GM12878 (cell line): ENCODE data around the gene DCAF11. TPM values are rescaled to one million over a fixed set of nuclear protein-coding genes. Genes with fewer than 3 reads are reported as not detected.

Source experiments
- BMI1 ChIP-seq: fragments of 450-650 bp; IDR thresholded peaks from 2 replicates; pipeline ENCODE4 v1.6.1; 2016; ENCODE audit warnings: mild to moderate bottlenecking, moderate library complexity, borderline replicate concordance
- HDAC6 ChIP-seq: fragments of 200-600 bp; sonication (generic); IDR thresholded peaks from one replicate; pipeline ENCODE4 v1.8.0; 2017; ENCODE audit warnings: antibody characterized with exemption; ENCODE audit not compliant: unreplicated experiment
- RAD21 ChIP-seq: IDR thresholded peaks from 2 replicates; pipeline ENCODE4 v1.6.1; 2011; ENCODE audit warnings: mild to moderate bottlenecking, low read depth, low read length, moderate library complexity; ENCODE audit not compliant: insufficient read depth
- RELA ChIP-seq: fragments of 450-650 bp; IDR thresholded peaks from 2 replicates; pipeline ENCODE4 v1.8.0; 2014; ENCODE audit warnings: borderline replicate concordance; ENCODE audit not compliant: partially characterized antibody
- RFX5 ChIP-seq: IDR thresholded peaks from 2 replicates; pipeline ENCODE4 v1.6.1; 2011; ENCODE audit warnings: low read depth, low read length, improper control_type of control experiment
- WRNIP1 ChIP-seq: IDR thresholded peaks from 2 replicates; pipeline ENCODE4 v1.6.1; 2011; ENCODE audit warnings: low read depth, low read length, improper control_type of control experiment, borderline replicate concordance
- polyA plus RNA-seq, 11 experiments: library from polyadenylated mRNA; depleted of rRNA in 4 of 11; unstranded in 6 of 11; stranded (reverse) in 5 of 11; fragments of >200 nt; fragmentation: Nextera tagmentation in 4 of 11; fragmentation: Illumina TruSeq in 1 of 11; extraction: Ambion mirVana in 4 of 11; extraction: Trizol in 1 of 11; gene quantifications; 1 replicate in 1 of 11; 2 replicates in 10 of 11; pipeline versions ENCODE4 v1.2.1 to v1.2.3, GENCODE V29; 2011 to 2016; ENCODE audit warnings: inconsistent platforms in 2 of 11, missing spikeins in 2 of 11, low read depth in 1 of 11
- total RNA-seq, 4 experiments: library from RNA; depleted of rRNA in 3 of 4; stranded (reverse); fragments of >200 nt in 3 of 4; fragmentation: Illumina TruSeq in 1 of 4; extraction: Trizol in 1 of 4; gene quantifications; 2 replicates each; pipeline versions ENCODE4 v1.2.1 to v1.2.3, GENCODE V29; 2013 to 2021
- TF ChIP-seq, protein P1 (sequence below): fragments of 150-350 bp; IDR thresholded peaks from 2 replicates; pipeline ENCODE4 v1.6.1; 2016; ENCODE audit warnings: low read depth, low read length
- TF ChIP-seq, protein P2 (sequence below): IDR thresholded peaks from 2 replicates; pipeline ENCODE4 v1.6.1; 2011; ENCODE audit warnings: borderline replicate concordance, low read depth, mild to moderate bottlenecking, moderate library complexity, low read length; ENCODE audit not compliant: insufficient read depth, poor library complexity, severe bottlenecking
- TF ChIP-seq, protein P3 (sequence below): fragments of 450-650 bp; IDR thresholded peaks from 2 replicates; pipeline ENCODE4 v1.6.1; 2017; ENCODE audit warnings: mild to moderate bottlenecking, moderate library complexity
- TF ChIP-seq, protein P4 (sequence below): fragments of 450-650 bp; IDR thresholded peaks from 2 replicates; pipeline ENCODE4 v1.6.1; 2017; ENCODE audit warnings: borderline replicate concordance
- TF ChIP-seq, protein P5 (sequence below): IDR thresholded peaks from 2 replicates; pipeline ENCODE4 v1.6.1; 2012; ENCODE audit warnings: low read depth, low read length, improper control_type of control experiment

Gene DCAF11
- total and polyA plus RNA-seq, 10 of the 15 experiments (the other 5 are each of a cell fraction or from before 2014, with no cell fraction given), result 13.4 to 91.2 (median 68.7) TPM

DNA sequence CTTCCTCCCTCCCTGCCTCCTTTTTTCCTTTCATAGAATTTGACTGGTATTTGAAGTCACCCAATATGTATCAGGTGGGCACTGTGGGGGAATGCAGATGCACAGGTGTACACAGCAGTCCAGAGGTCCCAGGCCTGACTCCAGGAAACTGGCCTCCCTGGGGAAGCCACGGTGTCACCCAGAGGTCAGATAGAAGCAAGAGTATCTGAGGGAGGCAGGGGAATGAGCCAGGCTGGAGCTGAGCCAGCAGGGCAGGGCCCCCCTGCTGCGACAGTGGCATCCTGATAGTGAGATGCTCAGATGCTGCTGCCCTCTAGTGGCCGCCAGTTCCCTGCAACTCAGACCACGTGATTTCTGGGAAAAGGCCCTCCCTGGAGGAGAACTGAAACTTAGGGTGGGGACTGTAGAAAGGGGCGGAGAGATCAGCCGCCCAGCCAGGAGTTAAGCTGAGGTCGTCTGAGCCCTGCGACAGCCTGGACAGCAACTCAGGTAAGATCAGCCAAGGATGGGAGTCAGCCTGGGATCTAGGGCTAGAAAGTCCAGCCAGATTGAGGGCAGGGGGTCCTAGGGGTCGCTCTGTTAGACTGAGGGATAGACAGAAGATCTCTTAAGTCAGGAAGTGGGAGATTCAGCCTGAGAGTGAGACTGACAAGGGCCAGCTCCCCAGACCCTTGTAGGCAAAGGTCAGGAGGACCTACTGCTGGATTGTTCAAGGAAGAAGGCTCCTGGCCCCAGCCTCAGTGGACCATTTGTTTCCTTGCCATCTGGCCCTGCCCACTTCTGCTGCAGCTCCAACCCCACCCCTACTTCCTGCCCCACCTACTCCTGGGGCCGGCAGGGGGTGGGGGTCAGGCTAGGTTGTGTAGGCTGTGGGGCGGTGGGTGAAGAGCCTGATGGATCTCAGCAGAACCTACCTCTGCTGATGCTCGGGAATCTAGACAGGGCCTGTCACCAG, 46.5 kb downstream of the DCAF11 start, which contains the start of gene IRF9 (continued):
- TF ChIP-seq, protein P1, sequence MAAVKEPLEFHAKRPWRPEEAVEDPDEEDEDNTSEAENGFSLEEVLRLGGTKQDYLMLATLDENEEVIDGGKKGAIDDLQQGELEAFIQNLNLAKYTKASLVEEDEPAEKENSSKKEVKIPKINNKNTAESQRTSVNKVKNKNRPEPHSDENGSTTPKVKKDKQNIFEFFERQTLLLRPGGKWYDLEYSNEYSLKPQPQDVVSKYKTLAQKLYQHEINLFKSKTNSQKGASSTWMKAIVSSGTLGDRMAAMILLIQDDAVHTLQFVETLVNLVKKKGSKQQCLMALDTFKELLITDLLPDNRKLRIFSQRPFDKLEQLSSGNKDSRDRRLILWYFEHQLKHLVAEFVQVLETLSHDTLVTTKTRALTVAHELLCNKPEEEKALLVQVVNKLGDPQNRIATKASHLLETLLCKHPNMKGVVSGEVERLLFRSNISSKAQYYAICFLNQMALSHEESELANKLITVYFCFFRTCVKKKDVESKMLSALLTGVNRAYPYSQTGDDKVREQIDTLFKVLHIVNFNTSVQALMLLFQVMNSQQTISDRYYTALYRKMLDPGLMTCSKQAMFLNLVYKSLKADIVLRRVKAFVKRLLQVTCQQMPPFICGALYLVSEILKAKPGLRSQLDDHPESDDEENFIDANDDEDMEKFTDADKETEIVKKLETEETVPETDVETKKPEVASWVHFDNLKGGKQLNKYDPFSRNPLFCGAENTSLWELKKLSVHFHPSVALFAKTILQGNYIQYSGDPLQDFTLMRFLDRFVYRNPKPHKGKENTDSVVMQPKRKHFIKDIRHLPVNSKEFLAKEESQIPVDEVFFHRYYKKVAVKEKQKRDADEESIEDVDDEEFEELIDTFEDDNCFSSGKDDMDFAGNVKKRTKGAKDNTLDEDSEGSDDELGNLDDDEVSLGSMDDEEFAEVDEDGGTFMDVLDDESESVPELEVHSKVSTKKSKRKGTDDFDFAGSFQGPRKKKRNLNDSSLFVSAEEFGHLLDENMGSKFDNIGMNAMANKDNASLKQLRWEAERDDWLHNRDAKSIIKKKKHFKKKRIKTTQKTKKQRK, result 0 out of 2 replicates have a peak, but pooled peaks have one; percentile 16
- TF ChIP-seq, protein P2, sequence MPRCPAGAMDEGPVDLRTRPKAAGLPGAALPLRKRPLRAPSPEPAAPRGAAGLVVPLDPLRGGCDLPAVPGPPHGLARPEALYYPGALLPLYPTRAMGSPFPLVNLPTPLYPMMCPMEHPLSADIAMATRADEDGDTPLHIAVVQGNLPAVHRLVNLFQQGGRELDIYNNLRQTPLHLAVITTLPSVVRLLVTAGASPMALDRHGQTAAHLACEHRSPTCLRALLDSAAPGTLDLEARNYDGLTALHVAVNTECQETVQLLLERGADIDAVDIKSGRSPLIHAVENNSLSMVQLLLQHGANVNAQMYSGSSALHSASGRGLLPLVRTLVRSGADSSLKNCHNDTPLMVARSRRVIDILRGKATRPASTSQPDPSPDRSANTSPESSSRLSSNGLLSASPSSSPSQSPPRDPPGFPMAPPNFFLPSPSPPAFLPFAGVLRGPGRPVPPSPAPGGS, result peak; percentile 16
- TF ChIP-seq RFX5 (no peak), WRNIP1 (peak; percentile 8; the same call in 1 of the 2 replicates), BMI1 (no peak), HDAC6 (no peak), RAD21 (peak; percentile 65), RELA (peak; percentile 92)
- TF ChIP-seq, protein P3, sequence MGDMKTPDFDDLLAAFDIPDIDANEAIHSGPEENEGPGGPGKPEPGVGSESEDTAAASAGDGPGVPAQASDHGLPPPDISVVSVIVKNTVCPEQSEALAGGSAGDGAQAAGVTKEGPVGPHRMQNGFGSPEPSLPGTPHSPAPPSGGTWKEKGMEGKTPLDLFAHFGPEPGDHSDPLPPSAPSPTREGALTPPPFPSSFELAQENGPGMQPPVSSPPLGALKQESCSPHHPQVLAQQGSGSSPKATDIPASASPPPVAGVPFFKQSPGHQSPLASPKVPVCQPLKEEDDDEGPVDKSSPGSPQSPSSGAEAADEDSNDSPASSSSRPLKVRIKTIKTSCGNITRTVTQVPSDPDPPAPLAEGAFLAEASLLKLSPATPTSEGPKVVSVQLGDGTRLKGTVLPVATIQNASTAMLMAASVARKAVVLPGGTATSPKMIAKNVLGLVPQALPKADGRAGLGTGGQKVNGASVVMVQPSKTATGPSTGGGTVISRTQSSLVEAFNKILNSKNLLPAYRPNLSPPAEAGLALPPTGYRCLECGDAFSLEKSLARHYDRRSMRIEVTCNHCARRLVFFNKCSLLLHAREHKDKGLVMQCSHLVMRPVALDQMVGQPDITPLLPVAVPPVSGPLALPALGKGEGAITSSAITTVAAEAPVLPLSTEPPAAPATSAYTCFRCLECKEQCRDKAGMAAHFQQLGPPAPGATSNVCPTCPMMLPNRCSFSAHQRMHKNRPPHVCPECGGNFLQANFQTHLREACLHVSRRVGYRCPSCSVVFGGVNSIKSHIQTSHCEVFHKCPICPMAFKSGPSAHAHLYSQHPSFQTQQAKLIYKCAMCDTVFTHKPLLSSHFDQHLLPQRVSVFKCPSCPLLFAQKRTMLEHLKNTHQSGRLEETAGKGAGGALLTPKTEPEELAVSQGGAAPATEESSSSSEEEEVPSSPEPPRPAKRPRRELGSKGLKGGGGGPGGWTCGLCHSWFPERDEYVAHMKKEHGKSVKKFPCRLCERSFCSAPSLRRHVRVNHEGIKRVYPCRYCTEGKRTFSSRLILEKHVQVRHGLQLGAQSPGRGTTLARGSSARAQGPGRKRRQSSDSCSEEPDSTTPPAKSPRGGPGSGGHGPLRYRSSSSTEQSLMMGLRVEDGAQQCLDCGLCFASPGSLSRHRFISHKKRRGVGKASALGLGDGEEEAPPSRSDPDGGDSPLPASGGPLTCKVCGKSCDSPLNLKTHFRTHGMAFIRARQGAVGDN, result no peak; the same call in 1 of the 2 replicates
- TF ChIP-seq, protein P4, sequence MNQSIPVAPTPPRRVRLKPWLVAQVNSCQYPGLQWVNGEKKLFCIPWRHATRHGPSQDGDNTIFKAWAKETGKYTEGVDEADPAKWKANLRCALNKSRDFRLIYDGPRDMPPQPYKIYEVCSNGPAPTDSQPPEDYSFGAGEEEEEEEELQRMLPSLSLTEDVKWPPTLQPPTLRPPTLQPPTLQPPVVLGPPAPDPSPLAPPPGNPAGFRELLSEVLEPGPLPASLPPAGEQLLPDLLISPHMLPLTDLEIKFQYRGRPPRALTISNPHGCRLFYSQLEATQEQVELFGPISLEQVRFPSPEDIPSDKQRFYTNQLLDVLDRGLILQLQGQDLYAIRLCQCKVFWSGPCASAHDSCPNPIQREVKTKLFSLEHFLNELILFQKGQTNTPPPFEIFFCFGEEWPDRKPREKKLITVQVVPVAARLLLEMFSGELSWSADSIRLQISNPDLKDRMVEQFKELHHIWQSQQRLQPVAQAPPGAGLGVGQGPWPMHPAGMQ, result no peak
- TF ChIP-seq, protein P5, sequence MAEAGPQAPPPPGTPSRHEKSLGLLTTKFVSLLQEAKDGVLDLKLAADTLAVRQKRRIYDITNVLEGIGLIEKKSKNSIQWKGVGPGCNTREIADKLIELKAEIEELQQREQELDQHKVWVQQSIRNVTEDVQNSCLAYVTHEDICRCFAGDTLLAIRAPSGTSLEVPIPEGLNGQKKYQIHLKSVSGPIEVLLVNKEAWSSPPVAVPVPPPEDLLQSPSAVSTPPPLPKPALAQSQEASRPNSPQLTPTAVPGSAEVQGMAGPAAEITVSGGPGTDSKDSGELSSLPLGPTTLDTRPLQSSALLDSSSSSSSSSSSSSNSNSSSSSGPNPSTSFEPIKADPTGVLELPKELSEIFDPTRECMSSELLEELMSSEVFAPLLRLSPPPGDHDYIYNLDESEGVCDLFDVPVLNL, result no peak
